Endothelial cell of umbilical vein (primary cell): ENCODE data around the gene ZNF24. TPM values are rescaled to one million over a fixed set of nuclear protein-coding genes. Genes with fewer than 3 reads are reported as not detected.

Source experiments
- BruUV-seq: library from RNA; stranded (reverse); fragments of 400-500 nt; replicated peaks from 2 replicates; lab custom pipeline; 2021; lab: Mats Ljungman, UMichigan
- CTCF ChIA-PET: fragments of 300-600, 350-600 bp; sonication (Branson Sonifier 250); formaldehyde crosslinking; loops from one replicate; lab custom pipeline; 2021; ENCODE audit warnings: antibody characterized with exemption, inconsistent platforms; lab: Charles Lee
- POLR2A ChIA-PET: fragments of 300-600, 350-600 bp; sonication (Branson Sonifier 250); formaldehyde crosslinking; loops from one replicate; lab custom pipeline; 2021; ENCODE audit warnings: antibody characterized with exemption, inconsistent platforms; lab: Charles Lee
- DNase-seq: peaks from one replicate; pipeline ENCODE4 v3.0.0-alpha.2; 2011; ENCODE audit warnings: low read depth, low spot score
- FAIRE-seq: peaks from 2 replicates; lab custom pipeline; 2011; peaks lifted over from hg19 to GRCh38; lab: Jason Lieb, UNC
- H2AFZ ChIP-seq: 2 replicates; pipeline ENCODE4 v1.6.0; 2012; ENCODE audit warnings: low read depth, low read length, control low read depth, inconsistent platforms
- H3K27ac ChIP-seq: 2 replicates; pipeline ENCODE4 v1.5.1; 2011; ENCODE audit warnings: low read depth, mild to moderate bottlenecking, control low read depth, low read length, moderate library complexity; ENCODE audit not compliant: insufficient read depth
- H3K27me3 ChIP-seq, 2 experiments: 2 replicates each; pipeline versions ENCODE4 v1.6.0 to v1.6.1; 2011; ENCODE audit warnings: low read length in 2 of 2, mixed read lengths in 1 of 2; ENCODE audit not compliant: control insufficient read depth in 2 of 2, insufficient read depth in 2 of 2
- H3K36me3 ChIP-seq, 2 experiments: 2 replicates in 1 of 2; 3 replicates in 1 of 2; pipeline ENCODE4 v1.5.1; 2011; ENCODE audit warnings: low read length in 2 of 2, mild to moderate bottlenecking in 1 of 2, moderate library complexity in 1 of 2; ENCODE audit not compliant: control insufficient read depth in 2 of 2, insufficient read depth in 2 of 2; ENCODE audit errors: extremely low read depth in 1 of 2
- H3K4me1 ChIP-seq: 3 replicates; pipeline ENCODE4 v1.5.1; 2011; ENCODE audit warnings: mild to moderate bottlenecking, low read length; ENCODE audit not compliant: control insufficient read depth, insufficient read depth; ENCODE audit errors: extremely low read depth
- H3K4me2 ChIP-seq: 2 replicates; pipeline ENCODE4 v1.6.1; 2011; ENCODE audit warnings: low read length, control low read depth, mixed read lengths; ENCODE audit not compliant: insufficient read depth
- H3K4me3 ChIP-seq, 3 experiments: fragments of 200-600 bp in 1 of 3; sonication (generic), shearing (Covaris generic) in 1 of 3; replicated peaks in 1 of 3; 2 replicates each; pipeline ENCODE4 v1.5.1; 2011 to 2016; ENCODE audit warnings: control low read depth in 3 of 3, low read length in 3 of 3, mild to moderate bottlenecking in 2 of 3, inconsistent platforms in 1 of 3, low read depth in 1 of 3, moderate library complexity in 1 of 3; ENCODE audit not compliant: insufficient read depth in 1 of 3
- H3K79me2 ChIP-seq: 2 replicates; pipeline ENCODE4 v1.6.0; 2012; ENCODE audit warnings: low read length, inconsistent platforms; ENCODE audit not compliant: control insufficient read depth, insufficient read depth
- H3K9ac ChIP-seq: replicated peaks from 2 replicates; pipeline ENCODE3; 2011; ENCODE audit warnings: low read length, control low read depth; ENCODE audit not compliant: insufficient read depth; ENCODE audit errors: extremely low read depth
- H3K9me1 ChIP-seq: replicated peaks from 3 replicates; pipeline ENCODE4 v1.6.0; 2011; ENCODE audit warnings: mild to moderate bottlenecking, low read length; ENCODE audit not compliant: control insufficient read depth, insufficient read depth; ENCODE audit errors: extremely low read depth
- H3K9me3 ChIP-seq: replicated peaks from 2 replicates; pipeline ENCODE4 v1.5.1; 2012; ENCODE audit warnings: low read length, inconsistent platforms; ENCODE audit not compliant: control insufficient read depth, insufficient read depth
- H4K20me1 ChIP-seq: replicated peaks from 2 replicates; pipeline ENCODE3; 2011; ENCODE audit warnings: mild to moderate bottlenecking, low read length; ENCODE audit not compliant: control insufficient read depth, insufficient read depth; ENCODE audit errors: extremely low read depth
- EZH2 ChIP-seq: IDR thresholded peaks from 2 replicates; pipeline ENCODE4 v1.6.1; 2012; ENCODE audit warnings: borderline replicate concordance, low read depth, mild to moderate bottlenecking, moderate library complexity, low read length, inconsistent platforms; ENCODE audit not compliant: severe bottlenecking
- FOS ChIP-seq: IDR thresholded peaks from 2 replicates; pipeline ENCODE4 v1.6.1; 2011; ENCODE audit warnings: mild to moderate bottlenecking, low read length, moderate library complexity, borderline replicate concordance; ENCODE audit not compliant: insufficient read depth
- GATA2 ChIP-seq: IDR thresholded peaks from 2 replicates; pipeline ENCODE4 v1.7.0; 2011; ENCODE audit warnings: low read depth, mild to moderate bottlenecking, moderate library complexity, mixed read lengths, low read length; ENCODE audit not compliant: insufficient read length, insufficient read depth
- JUN ChIP-seq: IDR thresholded peaks from 2 replicates; pipeline ENCODE4 v1.6.1; 2011; ENCODE audit warnings: borderline replicate concordance, low read depth; ENCODE audit not compliant: insufficient read length, insufficient read depth
- MYC ChIP-seq: IDR thresholded peaks from one replicate; pipeline ENCODE4 v1.6.1; 2011; ENCODE audit warnings: mild to moderate bottlenecking, low read depth, low read length
- POLR2A ChIP-seq: IDR thresholded peaks from 2 replicates; pipeline ENCODE4 v1.6.1; 2012; ENCODE audit warnings: low read depth, mild to moderate bottlenecking, control low read depth, low read length
- POLR2AphosphoS5 ChIP-seq: IDR thresholded peaks from 2 replicates; pipeline ENCODE4 v1.6.1; 2012; ENCODE audit warnings: low read depth, mild to moderate bottlenecking, control low read depth, low read length, moderate library complexity; ENCODE audit not compliant: insufficient read depth
- dilution Hi-C: fragments of 300-500 bp; cut with MboI; formaldehyde crosslinking; loops from one replicate; pipeline ENCODE4 v1.15.0; 2019; ENCODE audit warnings: low sequenced_read_pairs; ENCODE audit not compliant: extremely low pct_ligation_motif_present
- intact Hi-C: fragments of 100-400 bp; cut with micrococcal nuclease; formaldehyde crosslinking; loops from one replicate; pipeline ENCODE4 v1.10.0; 2022
- polyA plus RNA-seq, 4 experiments: library from polyadenylated mRNA; depleted of rRNA in 3 of 4; stranded (reverse) in 3 of 4; unstranded in 1 of 4; fragments of >200 nt; gene quantifications; 2 replicates each; pipeline versions ENCODE4 v1.2.1 to v1.2.3, GENCODE V29; 2011 to 2012; ENCODE audit warnings: missing spikeins in 1 of 4
- total RNA-seq: library from RNA; stranded (reverse); gene quantifications from 2 replicates; pipeline ENCODE4 v1.2.3, GENCODE V29; 2021
- TF ChIP-seq, protein P1 (sequence below), 2 donors: IDR thresholded peaks; 1 replicate in 1 of 2; 2 replicates in 1 of 2; pipeline ENCODE4 v1.5.1; 2011; ENCODE audit warnings: low read length in 2 of 2, mild to moderate bottlenecking in 2 of 2, moderate library complexity in 2 of 2, control low read depth in 1 of 2, inconsistent platforms in 1 of 2, low read depth in 1 of 2; ENCODE audit not compliant: insufficient read depth in 1 of 2; ENCODE audit errors: extremely low read depth in 1 of 2
- TF ChIP-seq, protein P2 (sequence below): IDR thresholded peaks from 2 replicates; pipeline ENCODE4 v1.6.1; 2011; ENCODE audit not compliant: insufficient read depth, insufficient read length

The ZNF24 gene
- total and polyA plus RNA-seq, 2 donors (not counting 3 experiments of a cell fraction or from before 2014, with no cell fraction given): 10.3 to 40.2 TPM

- DNase-seq: no peak
Observed at GRCh38 chr18:35303610-35304009, 40.6 kb downstream of the ZNF24 start.

GRCh38 chr18:35296060-35296459, 48.2 kb downstream of the ZNF24 start:
- DNase-seq (no peak), FAIRE-seq (no peak)
- H3K36me3 ChIP-seq: peaks cover 4 to 7% of the 10 kb centered on the region in 2 experiments
- BruUV-seq: no TSS peak
- intact Hi-C loops (no loop called here), dilution Hi-C loops (no loop called here)
- no peaks in the 10 kb centered on the region for H4K20me1 ChIP-seq
- POLR2A ChIA-PET: no interaction called here
- no peaks in the 10 kb centered on the region for H3K9me3 ChIP-seq
- CTCF ChIA-PET: no interaction called here
- H3K4me1 ChIP-seq: peaks cover 8% of the 10 kb centered on the region
- H3K4me3 ChIP-seq: no peak overlapping the region
- no peak overlapping the region for H3K4me2 ChIP-seq
- peaks cover 66% of the 10 kb centered on the region for H3K79me2 ChIP-seq
- H3K27ac ChIP-seq: no peak overlapping the region
- no peak overlapping the region for H2AFZ ChIP-seq
- no peak overlapping the region for H3K9ac ChIP-seq
- TF ChIP-seq, protein P1, sequence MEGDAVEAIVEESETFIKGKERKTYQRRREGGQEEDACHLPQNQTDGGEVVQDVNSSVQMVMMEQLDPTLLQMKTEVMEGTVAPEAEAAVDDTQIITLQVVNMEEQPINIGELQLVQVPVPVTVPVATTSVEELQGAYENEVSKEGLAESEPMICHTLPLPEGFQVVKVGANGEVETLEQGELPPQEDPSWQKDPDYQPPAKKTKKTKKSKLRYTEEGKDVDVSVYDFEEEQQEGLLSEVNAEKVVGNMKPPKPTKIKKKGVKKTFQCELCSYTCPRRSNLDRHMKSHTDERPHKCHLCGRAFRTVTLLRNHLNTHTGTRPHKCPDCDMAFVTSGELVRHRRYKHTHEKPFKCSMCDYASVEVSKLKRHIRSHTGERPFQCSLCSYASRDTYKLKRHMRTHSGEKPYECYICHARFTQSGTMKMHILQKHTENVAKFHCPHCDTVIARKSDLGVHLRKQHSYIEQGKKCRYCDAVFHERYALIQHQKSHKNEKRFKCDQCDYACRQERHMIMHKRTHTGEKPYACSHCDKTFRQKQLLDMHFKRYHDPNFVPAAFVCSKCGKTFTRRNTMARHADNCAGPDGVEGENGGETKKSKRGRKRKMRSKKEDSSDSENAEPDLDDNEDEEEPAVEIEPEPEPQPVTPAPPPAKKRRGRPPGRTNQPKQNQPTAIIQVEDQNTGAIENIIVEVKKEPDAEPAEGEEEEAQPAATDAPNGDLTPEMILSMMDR (IDR thresholded peaks at IDR 0.05; ENCODE audit: extremely low read depth in 1 of 2, insufficient read depth in 1 of 2, low read depth in 1 of 2, low read length in 2 of 2): no peak
- TF ChIP-seq JUN: no peak
- TF ChIP-seq, protein P2, sequence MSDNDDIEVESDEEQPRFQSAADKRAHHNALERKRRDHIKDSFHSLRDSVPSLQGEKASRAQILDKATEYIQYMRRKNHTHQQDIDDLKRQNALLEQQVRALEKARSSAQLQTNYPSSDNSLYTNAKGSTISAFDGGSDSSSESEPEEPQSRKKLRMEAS: no peak
- TF ChIP-seq POLR2AphosphoS5: no peak
- TF ChIP-seq GATA2: no peak
- TF ChIP-seq EZH2: no peak
- TF ChIP-seq MYC: no peak
- TF ChIP-seq POLR2A: no peak
- no peak for TF ChIP-seq FOS
- H3K9me1 ChIP-seq: no peaks in the 10 kb centered on the region
- H3K27me3 ChIP-seq: no peaks in the 10 kb centered on the region

More at GRCh38 chr18:35303610-35304009, 40.6 kb downstream of the ZNF24 start:
- ChIA-PET POLR2A (no interaction called here), CTCF (no interaction called here)
- Histone ChIP-seq H3K4me2 (no peak overlapping the region), H3K9ac (no peak overlapping the region), H3K9me3 (peaks cover 30% of the 10 kb centered on the region), H3K79me2 (peaks cover 19% of the 10 kb centered on the region), H3K9me1 (no peaks in the 10 kb centered on the region), H3K27me3 (no peaks in the 10 kb centered on the region), H4K20me1 (peaks cover 2% of the 10 kb centered on the region), H3K4me1 (no peaks in the 10 kb centered on the region), H3K4me3 (no peak overlapping the region), H3K36me3 (peaks cover 5% of the 10 kb centered on the region in 2 experiments), H2AFZ (no peak overlapping the region), H3K27ac (no peak overlapping the region)
- FAIRE-seq: no peak
- intact Hi-C loops (no loop called here), dilution Hi-C loops (no loop called here)
- BruUV-seq: no TSS peak
- no peak for TF ChIP-seq POLR2A
- no peak for TF ChIP-seq EZH2
